Measurements from ENCODE around the gene SBF2.

GRCh38 chr11:9735236-9735635, 558.8 kb downstream of the SBF2 start:
- no peak for TF ChIP-seq CTCF (IDR thresholded peaks at IDR 0.05; ENCODE audit: low read depth, low read length)
- TF ChIP-seq EZH2phosphoT487 (IDR thresholded peaks at IDR 0.05; ENCODE audit: low read depth): no peak
